ENCODE measurements around the gene ITGA6.

Gene ITGA6

GRCh38 chr2:172513524-172513900 is 86.1 kb downstream of the ITGA6 start:
- Histone ChIP-seq H3K79me2 (ENCODE audit: insufficient read depth, low read depth) (no peaks in the 10 kb centered on the region), H3K9ac (no peak overlapping the region), H3K4me2 (no peak overlapping the region)

GRCh38 chr2:172513935-172514586 is 86.7 kb downstream of the ITGA6 start:
- Histone ChIP-seq H3K27me3 (ENCODE audit: insufficient read depth, low read depth) (no peaks in the 10 kb centered on the region), H3K27ac (no peak overlapping the region), H3K4me1 (ENCODE audit: low read depth, poor library complexity, severe bottlenecking) (no peaks in the 10 kb centered on the region), H3K9ac (no peak overlapping the region), H4K20me1 (ENCODE audit: insufficient read depth) (no peaks in the 10 kb centered on the region), H3K36me3 (ENCODE audit: insufficient read depth) (no peaks in the 10 kb centered on the region), H2AFZ (ENCODE audit: low read depth) (no peak overlapping the region), H3K79me2 (ENCODE audit: insufficient read depth, low read depth) (no peaks in the 10 kb centered on the region), H3K4me3 (IDR thresholded peaks at IDR 0.05; ENCODE audit: insufficient read depth, low read depth, low read length) (no peak overlapping the region), H3K4me2 (no peak overlapping the region)
- no peak for TF ChIP-seq CTCF (conservative IDR thresholded peaks at IDR 0.05; ENCODE audit: low read depth, low read length)

More at GRCh38 chr2:172513524-172513900, 86.1 kb downstream of the ITGA6 start:
- Histone ChIP-seq H3K4me3 (IDR thresholded peaks at IDR 0.05; ENCODE audit: insufficient read depth, low read depth, low read length) (no peak overlapping the region), H3K4me1 (ENCODE audit: low read depth, poor library complexity, severe bottlenecking) (no peaks in the 10 kb centered on the region), H2AFZ (ENCODE audit: low read depth) (no peak overlapping the region), H3K27me3 (ENCODE audit: insufficient read depth, low read depth) (no peaks in the 10 kb centered on the region), H3K27ac (no peak overlapping the region), H3K36me3 (ENCODE audit: insufficient read depth) (no peaks in the 10 kb centered on the region), H4K20me1 (ENCODE audit: insufficient read depth) (no peaks in the 10 kb centered on the region)
- no peak for TF ChIP-seq CTCF (conservative IDR thresholded peaks at IDR 0.05; ENCODE audit: low read depth, low read length)

GRCh38 chr2:172516299-172516698 is 88.9 kb downstream of the ITGA6 start:
- no peaks in the 10 kb centered on the region for H4K20me1 ChIP-seq (ENCODE audit: insufficient read depth)
- H3K36me3 ChIP-seq (ENCODE audit: insufficient read depth): no peaks in the 10 kb centered on the region
- no peaks in the 10 kb centered on the region for H3K27me3 ChIP-seq (ENCODE audit: insufficient read depth, low read depth)
- no peaks in the 10 kb centered on the region for H3K79me2 ChIP-seq (ENCODE audit: insufficient read depth, low read depth)
- no peaks in the 10 kb centered on the region for H3K4me1 ChIP-seq (ENCODE audit: low read depth, poor library complexity, severe bottlenecking)
- no peak overlapping the region for H2AFZ ChIP-seq (ENCODE audit: low read depth)
- H3K4me2 ChIP-seq: no peak overlapping the region
- no peak for TF ChIP-seq CTCF (conservative IDR thresholded peaks at IDR 0.05; ENCODE audit: low read depth, low read length)
- no peak overlapping the region for H3K27ac ChIP-seq
- H3K4me3 ChIP-seq (IDR thresholded peaks at IDR 0.05; ENCODE audit: insufficient read depth, low read depth, low read length): no peak overlapping the region
- H3K9ac ChIP-seq: no peak overlapping the region

GRCh38 chr2:172518995-172519394 is 91.6 kb downstream of the ITGA6 start:
- Histone ChIP-seq H3K27me3 (ENCODE audit: insufficient read depth, low read depth) (no peaks in the 10 kb centered on the region), H3K4me1 (ENCODE audit: low read depth, poor library complexity, severe bottlenecking) (no peaks in the 10 kb centered on the region)

More at GRCh38 chr2:172518995-172519394, 91.6 kb downstream of the ITGA6 start:
- TF ChIP-seq CTCF (conservative IDR thresholded peaks at IDR 0.05; ENCODE audit: low read depth, low read length): no peak
- no peaks in the 10 kb centered on the region for H4K20me1 ChIP-seq (ENCODE audit: insufficient read depth)
- H3K4me3 ChIP-seq (IDR thresholded peaks at IDR 0.05; ENCODE audit: insufficient read depth, low read depth, low read length): no peak overlapping the region
- no peaks in the 10 kb centered on the region for H3K36me3 ChIP-seq (ENCODE audit: insufficient read depth)
- H2AFZ ChIP-seq (ENCODE audit: low read depth): no peak overlapping the region
- no peak overlapping the region for H3K27ac ChIP-seq
- H3K9ac ChIP-seq: no peak overlapping the region
- H3K4me2 ChIP-seq: no peak overlapping the region
- H3K79me2 ChIP-seq (ENCODE audit: insufficient read depth, low read depth): no peaks in the 10 kb centered on the region
